Esophagus mucosa (tissue), 1 donor: ENCODE measurements around the gene RSPRY1. TPM values are rescaled to one million over a fixed set of nuclear protein-coding genes. Genes with fewer than 3 reads are reported as not detected.
A peak's percentile ranks its signal among the peaks of the same experiment; 100 is the strongest.

Experiments
- ATAC-seq: fragments of 200-7000 bp; cut with Tn5 transposase; one replicate; pipeline ENCODE4 v1.9.1; 2020
- total RNA-seq: library from RNA; stranded (reverse); gene quantifications from one replicate; pipeline ENCODE4 v1.2.4, GENCODE V29; 2023
- donor health status: DM: yes; HTN: yes; CAD: no.

Gene RSPRY1
- total RNA-seq, 1 donor from 2014 or later: 20.4 TPM

GRCh38 chr16:57152096-57153093 lies 33.7 kb upstream of the RSPRY1 start:
- ATAC-seq: no peak

GRCh38 chr16:57153841-57154240 lies 32.3 kb upstream of the RSPRY1 start:
- ATAC-seq: no peak

DNA sequence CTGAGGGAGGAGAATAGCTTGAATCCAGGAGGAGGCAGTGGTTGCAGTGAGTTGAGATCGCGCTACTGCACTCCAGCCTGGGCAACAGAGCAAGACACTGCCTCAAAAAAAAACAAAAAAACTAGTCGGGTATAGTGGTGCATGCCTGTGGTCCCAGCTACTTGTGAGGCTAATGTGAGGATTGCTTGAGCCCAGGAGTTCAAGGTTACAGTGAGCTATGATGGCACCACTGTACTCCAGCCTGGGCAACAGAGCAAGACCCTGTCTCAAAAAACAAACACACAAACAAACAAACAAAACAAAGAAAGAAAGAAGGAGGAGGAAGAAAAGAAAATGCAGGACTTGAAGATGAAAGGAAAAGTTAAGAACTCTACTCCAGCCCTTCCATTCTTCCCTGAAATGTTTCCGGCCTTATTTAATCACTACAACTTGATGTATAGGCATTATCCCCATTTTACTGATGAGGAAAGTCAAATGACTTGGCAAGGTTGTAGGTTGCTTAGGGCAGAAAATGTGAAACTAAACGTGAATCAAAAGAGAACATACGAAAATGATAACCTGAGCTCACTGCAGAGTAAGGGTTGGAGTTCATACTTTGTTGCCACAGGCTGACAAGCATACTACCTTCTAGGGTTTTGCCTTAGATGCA lies 30.3 kb upstream of the RSPRY1 start:
- no peak for ATAC-seq

GRCh38 chr16:57156351-57156703 lies 29.8 kb upstream of the RSPRY1 start:
- no peak for ATAC-seq

DNA sequence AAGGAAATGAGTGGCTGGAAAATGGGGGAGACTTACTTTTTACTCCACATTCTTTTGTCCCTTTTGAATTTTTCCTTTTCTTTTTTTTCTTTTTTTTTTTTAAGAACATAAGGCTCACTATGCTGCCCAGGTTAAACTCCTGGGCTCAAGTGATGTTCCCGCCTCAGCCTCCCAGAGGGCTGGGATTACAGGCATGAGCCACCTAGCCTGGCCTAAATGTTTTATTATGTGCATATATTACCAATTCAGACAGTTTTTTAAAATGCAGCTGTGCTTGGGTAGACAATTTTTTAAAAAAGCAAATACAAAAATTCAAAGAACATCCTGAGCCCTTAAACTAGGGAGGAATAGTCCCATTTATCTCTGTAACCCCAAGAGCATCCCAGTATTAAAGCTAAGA lies 28.6 kb upstream of the RSPRY1 start:
- no peak for ATAC-seq

GRCh38 chr16:57159447-57159846 lies 26.7 kb upstream of the RSPRY1 start:
- no peak for ATAC-seq

GRCh38 chr16:57163842-57164241 lies 22.3 kb upstream of the RSPRY1 start:
- ATAC-seq: no peak

DNA sequence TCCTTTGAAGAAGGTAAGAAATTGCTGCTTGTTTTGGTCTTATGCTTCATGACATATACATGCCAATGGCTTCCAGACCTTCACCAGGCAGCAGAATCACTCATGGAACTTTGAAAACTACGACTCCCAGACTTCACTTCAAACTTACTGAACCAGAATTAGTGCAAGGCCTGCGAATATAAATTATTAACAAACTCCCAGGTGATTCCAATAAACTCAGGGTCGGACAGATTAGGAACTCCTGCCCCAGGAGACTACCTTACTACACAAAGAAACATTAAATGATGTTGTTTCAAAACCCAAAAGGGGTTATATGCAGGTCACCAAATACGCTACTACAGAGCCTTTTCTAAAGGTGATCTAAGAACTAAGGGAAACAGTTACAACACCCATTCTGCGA lies 20.6 kb upstream of the RSPRY1 start:
- no peak for ATAC-seq

DNA sequence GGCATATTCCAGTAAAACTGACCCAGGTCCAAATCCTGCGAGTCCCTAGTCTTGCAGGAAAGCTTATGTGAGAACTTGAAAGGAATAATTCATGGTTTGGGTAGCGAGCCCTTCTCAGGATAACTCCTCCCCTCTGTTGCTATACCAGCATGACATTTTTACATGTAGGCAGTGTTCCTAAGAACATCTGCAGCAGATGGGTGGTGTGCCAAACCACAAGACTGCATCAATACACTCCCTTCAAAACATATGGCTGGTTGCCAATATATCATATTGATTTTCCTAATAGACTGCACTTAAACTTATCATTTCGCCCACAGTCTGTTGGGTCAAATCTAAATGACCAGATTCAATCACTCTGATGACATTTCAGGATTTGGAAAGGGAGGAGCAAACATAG lies 20.2 kb upstream of the RSPRY1 start:
- peak; percentile 56 for ATAC-seq

- ATAC-seq: peak; percentile 20
Observed at GRCh38 chr16:57166451-57166850, 19.7 kb upstream of the RSPRY1 start.

DNA sequence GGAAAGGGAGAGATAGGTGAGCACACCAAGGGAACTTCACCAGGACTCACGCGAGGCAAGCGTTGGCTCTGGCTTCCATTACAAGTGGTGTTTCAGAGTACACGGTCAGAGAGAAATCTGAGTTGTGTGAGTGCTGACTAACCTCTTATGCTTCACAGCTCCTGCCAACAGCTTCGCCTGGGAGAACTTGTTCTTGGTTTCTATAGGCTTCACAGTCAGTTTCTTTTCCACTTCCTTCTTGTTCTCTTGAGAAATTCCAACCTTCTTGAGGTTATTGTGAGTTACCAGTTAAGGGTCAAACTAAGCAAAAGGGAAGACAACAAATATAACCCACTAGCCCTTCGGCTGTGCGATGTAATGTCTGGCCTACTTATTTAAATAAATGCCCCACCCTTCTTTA lies 19.2 kb upstream of the RSPRY1 start:
- ATAC-seq: peak; percentile 93

DNA sequence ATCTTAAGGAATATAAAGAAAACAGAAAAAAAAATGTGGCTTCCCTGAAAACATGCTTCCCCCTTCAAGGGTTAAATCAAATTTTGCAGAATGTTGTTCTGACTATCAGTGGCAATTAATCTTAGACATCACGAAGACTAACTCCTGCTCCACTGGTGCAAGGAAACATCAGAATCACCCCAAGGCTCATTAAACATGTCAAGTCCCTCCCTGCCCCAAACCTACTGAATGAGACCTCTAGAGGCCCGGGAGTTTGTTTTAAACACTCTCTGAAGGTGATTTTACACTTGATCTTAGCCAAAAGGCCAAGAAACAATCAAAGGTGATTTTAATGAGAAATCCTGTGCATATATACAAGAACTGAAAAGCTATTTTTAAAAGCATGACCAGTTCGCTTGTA lies 18.6 kb upstream of the RSPRY1 start:
- ATAC-seq: no peak

GRCh38 chr16:57167953-57168352 lies 18.2 kb upstream of the RSPRY1 start:
- ATAC-seq: peak; percentile 65

DNA sequence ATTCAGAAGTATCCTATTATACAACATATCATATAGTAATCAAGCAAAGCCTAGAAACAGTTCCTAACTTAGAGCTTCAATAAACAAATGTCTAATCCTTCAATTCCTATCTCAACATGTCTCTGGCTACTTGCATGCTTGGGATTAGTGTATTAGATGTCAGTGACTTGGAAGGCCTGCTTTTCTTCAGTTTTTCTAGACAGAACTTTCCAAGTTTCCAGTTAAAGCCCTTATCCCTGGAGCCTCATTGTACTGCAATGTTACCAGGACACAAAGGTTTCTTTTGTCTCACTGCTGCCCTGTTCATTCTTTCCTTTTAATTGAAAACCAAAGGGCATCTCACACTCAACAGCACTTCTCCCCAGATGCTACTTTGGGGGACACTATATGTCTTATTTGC lies 16.8 kb upstream of the RSPRY1 start:
- no peak for ATAC-seq

DNA sequence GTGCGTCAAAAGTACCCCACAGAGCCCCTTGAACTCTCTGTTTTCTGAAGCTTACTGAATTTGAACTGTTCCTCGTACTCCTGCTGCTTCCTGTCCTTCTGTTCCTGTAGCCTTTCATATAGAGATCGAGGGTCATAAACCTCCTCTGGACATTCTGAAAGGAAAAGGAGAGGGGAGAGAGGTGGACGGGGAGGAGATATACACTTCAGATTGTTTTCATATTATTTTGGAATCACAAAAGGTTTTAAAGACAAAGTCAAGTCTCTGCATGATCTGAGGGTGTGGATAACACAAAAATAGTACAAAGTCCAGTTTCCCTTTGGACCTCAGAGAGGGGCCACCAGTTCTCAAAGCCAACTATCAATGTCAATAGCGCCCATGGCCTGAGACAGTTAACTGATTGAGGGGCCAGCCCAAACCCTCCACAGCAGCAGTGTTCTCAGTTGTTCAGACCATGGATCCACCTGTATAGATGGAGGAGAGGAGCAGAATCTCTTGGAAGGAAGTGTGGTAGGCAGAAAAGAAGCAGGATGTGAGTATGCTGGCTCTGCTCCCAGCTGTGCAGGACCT lies 13.3 kb upstream of the RSPRY1 start:
- ATAC-seq: no peak

DNA sequence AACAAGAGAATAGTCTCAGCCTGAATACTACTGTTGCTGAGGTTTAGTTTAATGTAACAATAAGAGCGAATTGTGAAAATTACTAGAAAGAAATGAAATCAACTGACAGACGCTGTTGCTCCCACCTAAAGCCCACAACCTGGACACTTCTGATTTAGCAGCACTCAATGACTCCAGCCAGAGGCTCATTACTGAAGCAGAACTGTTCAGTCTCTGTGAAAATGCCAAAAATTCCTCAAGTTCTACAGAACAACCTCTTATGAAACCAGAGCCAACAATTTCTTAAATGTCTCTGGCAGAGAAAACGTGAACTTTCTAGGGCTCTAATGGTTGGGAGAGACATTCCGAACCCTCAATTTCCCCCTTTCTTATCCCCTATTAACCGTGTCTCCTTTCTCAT lies 10.2 kb upstream of the RSPRY1 start:
- ATAC-seq: no peak

GRCh38 chr16:57178196-57178595 lies 7.9 kb upstream of the RSPRY1 start:
- ATAC-seq: no peak

- ATAC-seq: no peak
Observed at GRCh38 chr16:57178793-57179212, 7.3 kb upstream of the RSPRY1 start.

DNA sequence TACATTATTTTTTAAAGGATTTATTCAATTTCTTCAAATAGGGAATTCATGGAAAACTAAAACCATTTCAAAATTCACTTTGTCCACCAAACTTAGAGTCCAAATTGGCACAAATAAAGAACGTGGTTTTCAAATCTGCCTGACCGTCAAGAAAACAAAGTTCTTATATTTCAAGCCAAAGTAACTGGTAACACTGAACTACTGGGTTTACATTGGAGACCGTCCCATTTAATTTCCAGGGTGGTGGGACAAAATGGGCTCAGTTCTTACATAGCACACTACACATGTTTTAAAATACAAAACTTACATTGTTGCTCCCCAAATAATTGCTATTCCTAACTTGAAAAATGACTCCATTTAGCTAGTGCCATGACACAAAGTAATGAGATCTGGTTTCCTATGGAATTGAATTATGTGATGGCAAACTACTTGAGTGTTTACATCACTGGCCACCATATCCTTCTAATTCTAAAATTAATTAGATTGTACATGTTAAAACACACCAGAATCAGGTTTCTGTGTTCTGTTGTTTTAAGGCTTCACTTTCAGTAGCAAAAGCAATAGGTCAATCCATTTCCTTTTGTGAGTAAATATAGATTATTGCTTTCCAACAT lies 6.8 kb upstream of the RSPRY1 start:
- no peak for ATAC-seq

- ATAC-seq: no peak
Observed at GRCh38 chr16:57184113-57184512, 2.0 kb upstream of the RSPRY1 start.

GRCh38 chr16:57184887-57185445 lies 1.2 kb upstream of the RSPRY1 start:
- ATAC-seq: no peak

DNA sequence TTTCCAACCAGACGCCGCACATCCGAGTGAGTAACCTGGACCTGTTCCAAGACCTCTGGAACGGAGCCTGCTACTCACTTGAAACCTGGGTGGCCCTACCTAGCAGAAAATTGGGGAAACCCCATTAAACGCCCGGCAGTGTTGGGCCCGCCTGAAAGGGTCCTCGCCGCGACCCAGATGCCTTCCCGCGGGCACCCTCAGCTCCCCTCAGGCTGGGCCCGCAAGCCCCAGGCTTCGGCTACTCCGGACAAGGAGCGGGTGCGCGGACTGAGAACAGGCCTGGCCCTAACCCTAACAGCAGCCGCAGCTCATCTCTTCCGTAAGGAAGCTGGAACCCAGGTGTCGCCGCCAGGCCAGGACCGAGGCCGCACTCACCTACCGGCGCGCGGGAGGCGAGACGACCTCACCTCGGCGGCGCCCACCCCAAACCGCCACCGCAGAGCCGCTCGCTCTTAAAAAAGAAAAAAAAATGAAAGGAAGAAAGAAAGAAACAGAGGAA lies 634 bp upstream of the RSPRY1 start:
- ATAC-seq: peak; percentile 32
